ENCODE data around the gene NCK2.

NCK2 gene

DNA sequence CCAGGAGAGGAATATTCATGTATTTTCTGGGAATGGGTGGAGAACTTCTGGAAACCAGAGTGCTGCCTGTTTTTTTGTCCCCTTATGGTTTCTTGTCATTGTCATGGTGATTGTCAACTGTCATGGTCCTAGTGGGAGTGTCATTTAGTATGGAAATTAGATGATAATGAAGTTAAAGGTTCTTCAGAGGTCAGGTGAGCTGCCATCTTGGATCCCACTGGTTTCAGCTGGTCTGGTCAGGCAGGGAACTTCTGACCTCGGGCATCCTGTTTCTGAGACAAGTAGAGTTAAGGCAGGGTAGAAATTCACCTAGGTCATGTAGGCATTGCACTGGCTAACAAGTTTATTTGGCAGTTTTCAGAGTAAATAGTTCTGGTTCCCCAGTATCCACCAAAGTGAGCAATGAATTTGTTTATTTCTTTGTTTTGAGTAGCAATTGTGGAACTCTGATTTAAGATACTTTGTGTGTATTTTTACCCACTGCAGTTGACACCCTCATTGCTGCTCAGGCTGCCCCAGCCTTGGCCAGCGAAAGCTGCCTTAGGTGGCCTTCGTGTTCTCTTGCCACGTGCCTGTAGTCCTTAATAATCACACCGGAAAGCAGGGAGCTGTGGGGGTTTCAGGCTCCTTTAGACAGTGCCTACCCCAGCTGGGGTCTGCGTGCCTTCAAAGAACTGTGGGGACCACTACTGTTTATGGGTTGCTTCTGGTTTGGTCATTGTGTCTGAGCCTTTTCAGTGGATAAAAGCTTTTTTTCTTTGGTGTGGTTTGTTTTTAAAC, 48.7 kb downstream of the NCK2 start:
- DNase-seq (ENCODE audit: low spot score): no peak

DNA sequence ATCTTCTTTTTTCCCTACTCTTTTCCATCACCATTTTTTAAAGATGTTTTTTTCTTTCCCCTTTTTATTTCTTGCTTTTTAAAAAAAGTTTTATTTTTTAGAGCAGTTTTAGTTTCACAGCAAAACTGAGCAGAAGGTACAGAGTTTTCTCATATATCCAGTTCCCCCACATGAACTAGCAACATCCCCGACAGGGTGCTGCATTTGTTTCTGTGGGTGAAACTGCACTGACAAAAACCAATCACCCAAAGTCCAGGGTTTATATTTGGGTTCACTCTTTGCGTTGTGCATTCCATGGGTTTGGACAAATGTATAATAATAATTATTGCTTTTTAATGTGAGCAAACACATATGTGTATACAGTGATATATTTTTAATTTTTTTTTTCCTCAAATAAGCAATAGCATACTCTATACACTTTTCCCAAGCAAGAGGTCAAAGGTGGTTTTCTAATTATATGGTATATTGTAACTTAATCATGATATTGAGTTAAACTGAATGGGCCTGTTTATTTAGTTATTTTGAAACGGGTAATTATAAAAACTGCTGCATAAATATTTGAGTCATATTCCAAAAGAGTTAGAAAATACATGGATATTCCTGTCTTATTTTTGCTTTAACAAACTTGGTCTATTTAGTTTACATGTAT, 50.3 kb downstream of the NCK2 start:
- DNase-seq (ENCODE audit: low spot score): no peak

DNA sequence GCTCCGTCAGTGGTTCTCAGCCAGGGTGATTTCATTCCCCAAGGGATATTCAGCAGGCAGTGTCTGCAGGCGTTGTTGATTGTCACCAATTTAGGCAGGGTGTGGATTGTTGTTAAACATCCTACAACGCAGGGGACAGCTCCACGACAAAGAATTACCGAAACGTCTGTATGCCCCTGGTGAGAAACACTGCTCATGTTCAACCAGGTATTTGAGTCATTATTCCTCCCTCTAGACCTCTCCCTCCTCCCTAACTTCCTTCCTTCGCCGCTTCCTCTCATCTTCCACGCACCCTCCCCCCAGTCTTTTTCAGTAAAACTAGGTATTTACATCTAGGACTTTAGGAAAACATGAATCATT, 50.8 kb downstream of the NCK2 start:
- DNase-seq (ENCODE audit: low spot score): no peak

DNA sequence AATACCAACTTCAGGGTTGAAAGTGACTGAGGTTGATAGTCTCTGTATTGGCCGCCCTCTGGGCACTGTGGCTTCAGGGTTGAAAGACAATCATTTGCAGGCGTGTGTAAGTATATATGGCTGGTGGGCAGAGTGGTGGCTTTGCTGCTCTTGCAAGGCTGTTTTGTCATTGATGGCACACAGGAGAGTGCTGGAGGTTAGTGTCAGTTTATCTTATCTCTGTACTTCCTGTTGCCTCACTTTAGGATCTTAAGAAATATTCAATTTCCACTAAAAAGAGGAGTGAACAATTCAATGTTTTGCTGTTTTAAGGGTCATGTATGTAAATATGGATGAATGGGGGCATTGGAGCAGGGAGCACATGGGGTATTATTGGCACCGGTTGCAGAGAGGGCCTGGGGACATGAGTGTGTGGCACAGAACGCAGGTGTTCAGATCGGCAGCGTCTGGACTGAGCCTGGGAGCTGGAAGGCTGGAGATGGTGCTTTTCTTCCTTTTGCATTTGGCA, 51.5 kb downstream of the NCK2 start:
- DNase-seq (ENCODE audit: low spot score): no peak

DNA sequence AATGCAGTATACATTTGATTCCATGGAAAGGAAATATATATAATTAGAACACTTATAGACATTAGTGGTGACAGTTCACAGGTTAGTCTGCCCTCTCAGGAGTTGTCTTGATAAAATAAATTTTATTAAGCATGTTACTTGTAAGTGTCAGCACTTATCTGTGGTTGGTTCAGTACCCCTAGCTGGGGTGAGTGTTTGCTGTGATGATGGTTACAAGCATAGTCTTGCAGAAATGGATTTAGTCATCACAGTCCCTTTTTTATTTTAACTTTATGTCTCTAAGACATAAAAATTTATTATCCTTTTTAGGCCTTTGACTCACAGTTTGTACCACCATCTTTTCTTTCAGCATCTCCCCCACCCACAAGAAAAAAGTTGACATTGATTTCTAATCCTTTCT, 52.1 kb downstream of the NCK2 start:
- DNase-seq (ENCODE audit: low spot score): no peak

DNA sequence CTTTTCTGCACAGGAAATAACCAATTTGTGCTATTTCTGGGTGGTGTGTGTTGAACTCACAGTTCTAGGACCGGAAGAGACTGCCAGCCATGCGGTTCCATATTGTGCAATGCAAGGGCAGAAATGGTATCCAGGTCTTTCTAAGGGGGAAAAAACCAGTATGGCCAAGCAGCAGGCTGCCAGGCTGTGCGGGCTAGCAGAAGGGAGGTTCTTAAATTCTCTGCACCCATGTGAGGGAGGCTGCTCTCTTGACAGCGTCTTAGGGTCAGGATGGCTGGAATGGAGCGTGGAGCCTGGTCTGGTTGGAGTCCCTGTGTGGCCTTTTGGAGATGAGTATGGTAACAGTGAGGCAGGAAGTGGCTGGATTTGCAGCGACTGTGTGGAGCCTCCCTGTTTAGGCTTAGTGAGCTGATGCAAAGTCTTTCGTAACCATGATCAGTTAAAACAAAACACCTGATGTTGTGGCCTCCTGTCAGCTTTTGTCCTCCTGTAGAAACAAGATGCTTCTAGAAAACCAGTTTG, 52.6 kb downstream of the NCK2 start:
- peak; percentile 30 for DNase-seq (ENCODE audit: low spot score)

DNA sequence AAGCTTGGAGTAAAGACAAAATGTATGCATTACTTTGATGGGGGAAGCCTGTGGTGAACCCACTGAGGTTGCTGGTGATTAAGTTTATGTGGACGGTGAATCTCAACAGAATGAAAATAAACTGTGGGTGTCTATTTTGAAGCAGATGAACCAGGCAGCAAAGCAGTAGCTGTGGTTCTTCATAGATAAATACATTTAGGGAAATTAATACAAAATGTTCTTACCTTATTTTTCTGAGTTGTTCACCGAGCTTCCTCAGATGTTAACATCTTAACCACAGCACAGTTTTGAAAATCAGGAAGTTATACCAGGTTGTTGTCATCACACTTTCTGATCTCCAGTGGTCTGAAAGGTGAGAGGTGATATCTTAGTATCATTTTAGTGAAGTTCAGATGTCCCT, 53.9 kb downstream of the NCK2 start:
- no peak for DNase-seq (ENCODE audit: low spot score)

DNA sequence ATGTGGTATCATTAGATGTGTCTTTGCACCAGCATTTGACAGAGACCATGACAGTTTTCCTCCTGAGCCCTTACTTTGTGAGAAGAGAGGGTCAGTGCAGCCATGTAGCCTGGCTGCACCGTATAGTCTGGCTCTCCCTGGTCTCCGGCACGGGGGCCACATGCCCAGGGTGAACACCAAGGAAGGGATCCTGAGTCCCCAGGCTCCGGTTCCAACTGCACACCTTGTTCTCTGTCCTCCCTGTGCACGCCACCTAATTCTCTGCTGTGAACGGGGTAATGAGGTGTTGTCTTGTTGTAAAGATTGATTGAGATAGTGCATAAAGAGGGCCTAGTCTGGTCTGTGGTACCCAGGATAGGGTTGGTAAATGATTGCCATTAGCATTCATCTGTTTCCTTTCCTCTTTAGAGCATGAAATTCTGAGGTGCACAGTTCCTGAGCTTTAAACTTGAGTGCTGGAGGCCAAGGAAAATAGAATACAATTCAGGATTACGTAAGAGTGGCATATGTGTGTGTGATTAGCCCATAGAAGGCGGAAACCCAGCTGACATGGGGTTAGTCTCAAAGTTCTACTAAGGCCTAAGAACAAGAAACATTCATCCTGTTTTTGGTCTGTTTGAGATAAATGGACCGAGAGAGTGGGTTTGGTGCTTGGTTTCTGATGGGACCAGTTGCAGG, 55.5 kb downstream of the NCK2 start:
- DNase-seq (ENCODE audit: low spot score): peak; percentile 34

DNA sequence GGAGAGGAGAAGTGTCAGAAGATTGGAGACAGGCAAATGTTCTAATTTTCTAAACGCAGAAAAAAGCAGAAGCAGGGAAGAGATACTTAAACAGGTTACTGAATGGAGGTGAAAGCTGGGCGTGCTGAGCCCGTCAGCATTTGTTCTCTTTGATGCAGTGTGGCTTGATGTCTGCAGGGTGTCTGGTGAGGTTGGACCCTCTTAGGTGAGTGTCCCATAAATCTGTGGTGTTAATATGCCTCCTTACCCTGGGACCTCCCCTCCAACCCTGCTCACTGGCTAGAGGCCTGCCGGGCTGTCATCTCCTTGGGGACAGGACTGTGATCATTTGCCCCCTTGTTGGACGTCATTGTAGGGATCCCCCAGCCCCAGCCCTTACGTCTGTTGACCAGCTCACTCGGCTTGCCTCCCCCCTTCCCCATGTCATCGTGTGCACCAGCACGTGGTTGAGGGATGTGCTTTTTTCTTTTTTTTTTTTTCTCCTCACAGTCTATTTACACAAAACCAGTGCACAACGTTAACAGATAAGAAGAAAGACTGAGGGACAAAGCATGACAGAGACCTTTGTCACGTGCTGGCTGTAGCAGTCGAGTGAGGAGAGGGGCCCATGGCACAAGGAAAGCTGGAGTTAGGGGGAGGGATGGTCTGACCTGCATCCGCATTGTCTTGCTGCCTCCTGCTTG, 56.4 kb downstream of the NCK2 start:
- no peak for DNase-seq (ENCODE audit: low spot score)

DNA sequence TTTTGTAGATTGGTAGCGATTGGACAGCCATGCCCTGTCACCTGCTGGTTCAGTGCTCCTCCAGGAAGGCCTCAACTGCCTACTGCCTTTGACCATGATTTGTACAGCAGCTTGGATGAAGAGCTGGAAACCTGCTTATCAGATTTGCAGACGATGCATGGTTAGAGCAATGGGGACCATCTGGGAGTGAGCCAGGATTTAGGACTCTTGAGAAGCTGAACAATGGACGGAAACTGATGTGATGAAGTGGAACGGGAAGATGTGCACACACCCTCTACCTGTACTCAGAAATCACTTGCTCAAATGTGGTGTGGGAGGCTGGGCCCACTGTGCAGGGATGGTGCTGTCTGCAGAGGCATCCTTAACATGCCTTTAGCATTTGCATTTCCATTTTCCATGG, 57.2 kb downstream of the NCK2 start:
- no peak for DNase-seq (ENCODE audit: low spot score)

DNA sequence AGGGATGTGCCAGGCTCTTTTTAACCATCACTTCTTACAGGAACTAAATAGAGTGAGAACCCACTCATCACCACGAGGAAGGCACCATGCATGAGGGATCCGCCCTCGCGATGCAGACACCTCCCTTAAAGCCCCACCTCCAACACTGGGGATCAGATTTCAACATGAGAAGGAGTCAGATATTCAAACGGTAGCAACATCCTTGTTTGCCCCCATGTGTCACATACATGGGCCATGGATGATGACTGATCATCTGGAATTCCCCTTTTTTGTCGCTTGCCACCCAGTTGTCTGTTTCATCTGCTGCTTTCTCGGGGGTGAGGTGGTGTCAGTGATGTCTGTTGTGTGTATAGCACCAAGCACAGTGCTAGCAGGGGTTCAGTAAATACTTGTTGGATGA, 57.9 kb downstream of the NCK2 start:
- DNase-seq (ENCODE audit: low spot score): no peak

DNA sequence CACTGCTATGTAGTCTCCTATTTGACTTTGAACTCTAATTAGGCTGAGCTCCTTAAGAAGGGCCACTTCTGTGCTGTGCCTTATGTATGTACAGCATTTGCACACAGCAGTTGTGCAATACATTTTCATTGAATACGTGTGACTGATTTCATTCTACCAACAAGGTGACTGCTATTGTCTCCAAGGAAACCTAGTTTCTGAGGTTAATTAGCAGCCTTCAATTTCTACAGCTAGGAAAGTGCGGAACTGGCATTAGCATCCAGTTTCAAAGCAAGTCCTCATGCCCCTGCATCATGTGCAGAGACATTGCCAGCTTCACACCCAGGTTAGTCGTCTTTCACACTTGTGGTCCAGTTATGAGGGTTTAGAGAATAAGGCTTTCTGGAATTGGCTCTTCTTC, 58.6 kb downstream of the NCK2 start:
- DNase-seq (ENCODE audit: low spot score): no peak

DNA sequence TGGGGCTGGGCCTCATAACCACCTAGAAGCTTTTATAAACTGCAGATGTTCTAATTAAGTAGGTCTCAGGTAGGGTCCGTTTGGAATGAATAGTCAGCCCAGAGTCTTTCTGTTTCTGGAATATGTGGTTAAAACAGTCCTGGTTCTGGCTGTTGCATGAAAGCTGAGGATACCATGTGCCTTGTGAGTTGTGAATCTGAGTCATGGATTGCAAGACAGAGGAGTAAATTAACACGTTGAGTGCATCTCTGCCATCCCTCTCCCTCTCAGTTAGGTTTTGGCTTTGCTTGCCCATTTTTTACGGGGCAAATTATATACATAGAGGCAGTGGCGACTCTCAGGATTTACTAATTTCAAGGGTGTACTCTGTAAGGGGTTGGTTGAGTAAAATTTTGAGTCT, 59.1 kb downstream of the NCK2 start:
- no peak for DNase-seq (ENCODE audit: low spot score)

DNA sequence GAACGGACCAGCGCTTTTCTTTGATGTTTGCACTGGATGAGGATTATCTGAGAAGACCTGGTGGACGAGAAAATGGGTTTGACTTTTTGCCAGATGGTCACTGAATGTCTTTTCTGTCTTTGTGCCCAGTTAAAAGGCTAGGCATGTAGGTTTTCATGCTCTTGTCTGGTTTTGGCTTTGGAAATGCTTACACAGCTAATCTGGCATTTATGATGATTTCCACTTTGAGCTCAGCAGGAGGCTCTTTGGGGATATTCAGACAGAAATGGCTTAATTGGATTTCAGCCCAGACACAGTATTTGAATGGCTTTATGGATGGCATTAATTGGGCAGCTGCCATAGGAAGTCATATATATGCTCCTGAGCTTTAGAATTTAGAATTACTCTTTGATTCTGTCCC, 59.6 kb downstream of the NCK2 start:
- no peak for DNase-seq (ENCODE audit: low spot score)

DNA sequence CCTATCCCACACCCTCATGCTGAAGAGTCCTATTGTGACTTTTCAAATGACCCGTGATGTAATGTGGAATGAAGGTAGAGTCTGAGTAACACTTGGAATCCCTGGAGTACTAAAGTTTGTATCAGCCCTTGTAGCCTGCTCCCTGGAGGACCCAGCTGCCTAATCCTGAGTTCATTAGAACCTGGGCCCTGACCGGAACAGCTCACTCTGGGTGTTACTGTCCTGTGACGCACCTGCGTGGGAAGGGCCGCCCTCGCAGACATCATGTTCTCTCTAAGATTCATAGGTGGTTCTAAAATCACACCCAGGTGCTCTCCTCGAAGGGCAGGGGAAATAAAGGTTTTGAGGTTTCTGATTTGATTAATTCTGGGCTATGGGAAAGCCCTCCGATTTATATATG, 62.3 kb downstream of the NCK2 start:
- DNase-seq (ENCODE audit: low spot score): no peak

DNA sequence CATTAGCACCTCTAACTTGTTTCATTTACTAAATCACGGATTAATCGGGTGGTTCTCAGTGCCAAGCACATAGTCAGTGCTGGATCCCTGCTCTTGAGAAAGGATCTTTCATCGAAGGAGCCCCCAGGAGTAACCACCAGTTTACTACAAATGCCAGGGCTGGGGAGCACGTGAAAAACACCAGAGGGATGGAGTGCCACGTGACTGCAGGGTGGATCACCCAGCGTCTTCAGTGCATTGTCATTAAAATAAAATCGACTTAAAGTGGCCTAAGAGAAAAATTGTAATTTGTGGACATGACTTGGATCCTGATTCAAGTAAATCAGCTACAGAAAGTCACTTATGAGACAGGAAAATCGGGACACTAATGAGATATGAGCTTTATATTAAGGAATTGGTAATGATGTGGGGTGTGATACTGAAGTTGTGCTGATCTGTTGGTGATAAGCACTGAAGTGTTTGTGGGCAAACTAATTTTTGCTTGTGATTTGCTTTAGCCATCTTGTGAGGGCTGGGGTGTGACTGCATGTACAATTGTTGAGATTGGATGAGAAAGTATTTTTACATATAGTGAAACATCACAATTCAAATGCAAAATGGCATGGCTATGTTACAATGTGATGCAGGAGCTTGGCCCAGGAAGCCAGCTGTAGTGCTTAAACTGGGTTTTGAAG, 63.8 kb downstream of the NCK2 start:
- no peak for DNase-seq (ENCODE audit: low spot score)

DNA sequence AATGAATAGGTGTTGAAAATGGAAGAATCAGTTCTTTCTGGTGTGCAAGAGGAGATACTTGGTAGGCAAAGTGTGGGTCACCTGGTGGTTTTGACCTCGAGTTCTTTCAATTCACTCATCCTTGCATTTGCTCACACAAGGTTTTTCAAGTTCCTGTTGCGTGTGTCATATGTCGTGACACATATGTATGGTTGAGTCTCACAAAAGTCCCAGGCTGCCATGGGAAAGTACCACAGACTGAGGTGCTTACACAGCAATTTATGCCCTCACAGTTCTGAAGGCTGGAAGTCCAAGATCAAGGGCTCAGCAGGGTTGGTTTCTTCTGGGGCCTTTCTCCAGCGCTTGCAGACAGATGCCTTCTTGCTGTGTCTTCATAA, 64.4 kb downstream of the NCK2 start:
- no peak for DNase-seq (ENCODE audit: low spot score)

DNA sequence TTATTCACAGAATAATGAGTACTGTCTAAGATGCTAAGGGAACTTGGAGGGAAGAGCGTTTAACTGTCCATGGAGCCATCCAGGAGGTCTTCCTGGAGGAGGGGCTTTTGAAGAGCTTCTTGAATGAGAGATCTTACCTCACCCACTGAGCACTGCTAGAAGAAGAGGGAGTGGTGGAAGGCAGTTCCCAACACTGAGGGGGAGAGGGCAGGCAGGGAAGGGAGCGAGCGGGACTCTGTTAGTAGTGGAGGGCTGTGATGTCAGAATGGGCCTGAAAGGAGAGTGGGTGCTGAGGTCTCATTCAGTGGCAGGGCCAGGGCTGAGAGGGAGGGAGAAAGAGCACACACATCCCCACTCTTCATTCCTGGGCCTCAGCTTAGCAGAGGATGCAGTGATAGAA, 65.0 kb downstream of the NCK2 start:
- no peak for DNase-seq (ENCODE audit: low spot score)

DNA sequence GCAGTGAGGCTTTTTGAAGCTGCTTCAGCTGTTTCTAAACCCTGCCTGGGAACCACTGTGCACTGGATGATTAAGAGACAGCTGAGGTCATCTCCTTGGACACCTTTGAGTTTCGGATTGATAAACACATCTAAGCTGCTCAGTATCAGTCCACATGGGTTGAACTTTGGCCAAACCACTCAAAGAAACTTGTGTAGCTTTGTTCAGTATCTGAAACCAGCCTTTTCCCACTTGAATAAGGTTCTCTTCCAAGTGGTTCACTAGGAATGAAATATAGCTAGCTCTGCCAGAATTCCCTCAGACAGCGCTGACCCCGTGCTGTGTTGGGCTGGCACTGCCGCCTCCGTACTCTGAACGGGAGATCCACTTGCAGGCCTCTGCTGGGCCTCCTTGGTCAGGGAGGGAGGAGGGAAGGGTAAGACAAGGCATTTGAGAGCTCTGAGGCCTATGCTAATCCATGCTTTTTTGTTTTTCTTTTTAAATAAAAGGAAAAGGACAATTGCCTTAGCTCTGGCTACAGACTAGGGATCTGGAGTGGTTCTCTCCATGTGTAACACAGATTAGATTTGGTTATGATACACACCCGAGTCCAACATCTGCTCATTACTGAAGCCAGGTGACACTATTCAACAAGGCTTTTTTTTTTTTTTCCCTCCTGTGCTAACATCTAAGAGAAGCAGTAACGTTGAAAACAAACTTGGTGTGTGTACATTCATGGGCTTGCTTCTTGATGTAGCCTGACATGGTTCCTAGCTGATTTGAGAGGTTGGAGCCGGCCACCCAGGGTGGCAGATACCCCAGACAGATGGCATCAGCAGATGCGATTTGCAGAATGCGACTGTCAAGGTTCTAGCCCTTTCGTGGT, 67.7 kb downstream of the NCK2 start:
- no peak for DNase-seq (ENCODE audit: low spot score)

DNA sequence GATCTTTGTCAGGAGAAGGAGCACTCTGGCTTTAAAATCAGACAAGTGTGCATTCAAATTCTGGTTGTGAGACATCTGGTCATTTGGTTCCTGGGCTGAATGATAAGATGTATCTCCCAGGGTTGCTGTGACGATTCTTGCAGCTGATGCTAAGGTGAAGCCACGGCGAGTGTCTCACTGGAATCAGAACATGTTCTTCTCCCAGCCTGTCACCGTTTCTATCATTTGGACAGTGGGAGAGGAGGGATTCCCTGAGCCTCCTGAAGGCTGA, 68.3 kb downstream of the NCK2 start:
- DNase-seq (ENCODE audit: low spot score): no peak

DNA sequence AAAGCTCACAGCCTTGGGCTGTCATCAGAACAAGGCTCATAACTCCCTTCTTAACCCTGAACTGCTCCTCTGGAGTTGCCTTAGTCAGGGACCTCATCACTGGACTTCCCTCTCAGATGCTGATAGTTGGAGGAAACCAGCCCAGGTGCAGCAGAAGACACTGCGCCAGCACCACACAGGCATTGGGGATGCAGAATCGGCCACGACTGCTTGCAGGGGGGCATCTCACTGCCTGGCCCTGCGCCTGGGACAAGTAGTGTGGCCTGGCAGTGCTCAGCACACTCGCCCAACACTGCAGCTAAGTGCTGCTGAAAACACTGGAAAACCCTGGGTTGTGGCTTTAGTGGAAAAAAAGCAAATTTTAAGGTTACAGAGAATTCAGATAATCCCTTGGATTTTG, 68.7 kb downstream of the NCK2 start:
- no peak for DNase-seq (ENCODE audit: low spot score)

Data from HuH-7 (cell line).